GM12891 (cell line): ENCODE measurements around the gene SMS.

Experiments
- PAX5 ChIP-seq: IDR thresholded peaks from 2 replicates; pipeline ENCODE4 v1.6.1; 2011; ENCODE audit warnings: low read length, moderate library complexity, mild to moderate bottlenecking; ENCODE audit not compliant: insufficient read depth, severe bottlenecking
- POLR2A ChIP-seq: IDR thresholded peaks from 2 replicates; pipeline ENCODE4 v1.6.1; 2011; ENCODE audit warnings: low read depth, low read length, control low read depth
- POLR2AphosphoS5 ChIP-seq: IDR thresholded peaks from 2 replicates; pipeline ENCODE4 v1.6.1; 2011; ENCODE audit warnings: low read depth, low read length, control low read depth
- SPI1 ChIP-seq: IDR thresholded peaks from 2 replicates; pipeline ENCODE4 v1.6.1; 2011; ENCODE audit warnings: low read depth, low read length, control low read depth
- TAF1 ChIP-seq: IDR thresholded peaks from 2 replicates; pipeline ENCODE4 v1.6.1; 2011; ENCODE audit warnings: low read depth, low read length, control low read depth

DNA sequence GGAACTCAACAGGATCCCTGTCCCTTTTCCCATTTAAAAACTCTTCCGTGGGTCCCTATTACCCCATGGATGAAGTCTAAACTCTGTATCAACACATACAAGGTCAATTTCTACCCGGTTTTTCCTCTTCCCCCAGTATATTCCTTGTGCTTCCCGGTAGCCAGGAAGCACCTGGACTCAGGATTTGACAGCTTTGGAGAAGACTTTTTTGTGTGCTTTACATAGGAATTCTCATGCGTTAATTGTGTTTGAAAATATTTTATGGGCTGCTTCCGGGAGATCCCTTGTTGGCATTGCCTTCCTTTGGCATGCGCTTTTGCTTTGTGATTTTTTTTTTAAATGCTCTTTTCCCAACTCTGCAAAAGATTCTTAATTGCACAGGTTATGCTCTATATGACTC lies 7.2 kb downstream of the SMS start:
- no peak for TF ChIP-seq TAF1
- TF ChIP-seq POLR2AphosphoS5 = no peak
- TF ChIP-seq POLR2A = no peak
- no peak for TF ChIP-seq PAX5
- no peak for TF ChIP-seq SPI1
